Thoracic aorta (tissue), 2 donors: ENCODE data around the gene MON1B. TPM values are rescaled to one million over a fixed set of nuclear protein-coding genes. Genes with fewer than 3 reads are reported as not detected.

Source experiments
- ATAC-seq: fragments of 150-250 bp; one replicate; pipeline ENCODE4 v1.8.0; 2017; ENCODE audit warnings: low read depth; ENCODE audit not compliant: insufficient number of reproducible peaks, low FRiP score
- DNase-seq: peaks from one replicate; pipeline ENCODE4 v3.0.0-alpha.2; 2020; ENCODE audit warnings: low spot score
- H3K27ac ChIP-seq, 2 donors: fragments of 200-600 bp; sonication (generic); 1 replicate in 1 of 2; 2 replicates in 1 of 2; pipeline ENCODE4 v1.5.1; 2016; ENCODE audit warnings: mild to moderate bottlenecking in 2 of 2, moderate library complexity in 2 of 2
- H3K27me3 ChIP-seq: fragments of 200-600 bp; sonication (generic); replicated peaks from 2 replicates; pipeline ENCODE4 v1.6.0; 2016; ENCODE audit warnings: mild to moderate bottlenecking; ENCODE audit not compliant: insufficient read depth
- H3K36me3 ChIP-seq: fragments of 200-600 bp; sonication (generic); one replicate; pipeline ENCODE4 v1.5.1; 2016
- H3K4me1 ChIP-seq, 2 donors: fragments of 200-600 bp; sonication (generic); 1 replicate in 1 of 2; 2 replicates in 1 of 2; pipeline versions ENCODE4 v1.5.1 to v1.6.0; 2016; ENCODE audit warnings: low read depth in 2 of 2, mild to moderate bottlenecking in 1 of 2; ENCODE audit not compliant: control insufficient read depth in 1 of 2
- H3K4me3 ChIP-seq: fragments of 200-600 bp; sonication (generic); 2 replicates; pipeline ENCODE4 v1.5.1; 2016; ENCODE audit warnings: mild to moderate bottlenecking
- H3K9me3 ChIP-seq: fragments of 200-600 bp; sonication (generic); 2 replicates; pipeline ENCODE4 v1.5.1; 2016
- total RNA-seq, 2 donors: library from RNA; depleted of rRNA; stranded (reverse); fragments of >200 nt; gene quantifications; one replicate each; pipeline versions ENCODE4 v1.1.0 to v1.2.3, GENCODE V29; 2016
- TF ChIP-seq, protein P1 (sequence below): fragments of 200-600 bp; sonication (generic); IDR thresholded peaks from one replicate; pipeline ENCODE4 v1.5.1; 2019; ENCODE audit warnings: antibody characterized with exemption

The MON1B gene
- total RNA-seq, 2 donors from 2014 or later: 21.8 to 42.5 TPM

DNA sequence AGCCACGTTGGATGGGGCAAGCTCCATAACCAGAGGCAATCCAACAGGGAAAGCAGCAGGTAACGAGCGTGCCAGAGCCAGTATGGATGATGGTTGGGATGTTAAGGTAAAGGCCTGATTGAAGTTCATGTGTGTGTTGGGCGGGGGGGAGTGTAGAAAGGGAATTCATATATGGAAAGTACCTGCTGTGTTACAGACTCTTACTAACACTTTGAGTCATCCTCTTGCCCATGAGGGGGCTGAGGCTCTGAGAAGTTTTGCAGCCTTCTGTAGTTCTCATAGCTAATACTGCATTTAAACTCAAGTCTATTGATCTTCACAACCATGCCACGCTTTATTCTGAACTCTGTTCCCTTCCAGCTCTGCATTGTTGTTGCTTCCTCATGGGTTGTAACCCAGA is 36.8 kb downstream of the MON1B start:
- TF ChIP-seq, protein P1, sequence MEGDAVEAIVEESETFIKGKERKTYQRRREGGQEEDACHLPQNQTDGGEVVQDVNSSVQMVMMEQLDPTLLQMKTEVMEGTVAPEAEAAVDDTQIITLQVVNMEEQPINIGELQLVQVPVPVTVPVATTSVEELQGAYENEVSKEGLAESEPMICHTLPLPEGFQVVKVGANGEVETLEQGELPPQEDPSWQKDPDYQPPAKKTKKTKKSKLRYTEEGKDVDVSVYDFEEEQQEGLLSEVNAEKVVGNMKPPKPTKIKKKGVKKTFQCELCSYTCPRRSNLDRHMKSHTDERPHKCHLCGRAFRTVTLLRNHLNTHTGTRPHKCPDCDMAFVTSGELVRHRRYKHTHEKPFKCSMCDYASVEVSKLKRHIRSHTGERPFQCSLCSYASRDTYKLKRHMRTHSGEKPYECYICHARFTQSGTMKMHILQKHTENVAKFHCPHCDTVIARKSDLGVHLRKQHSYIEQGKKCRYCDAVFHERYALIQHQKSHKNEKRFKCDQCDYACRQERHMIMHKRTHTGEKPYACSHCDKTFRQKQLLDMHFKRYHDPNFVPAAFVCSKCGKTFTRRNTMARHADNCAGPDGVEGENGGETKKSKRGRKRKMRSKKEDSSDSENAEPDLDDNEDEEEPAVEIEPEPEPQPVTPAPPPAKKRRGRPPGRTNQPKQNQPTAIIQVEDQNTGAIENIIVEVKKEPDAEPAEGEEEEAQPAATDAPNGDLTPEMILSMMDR: no peak
- no peaks in the 10 kb centered on the region for H3K9me3 ChIP-seq
- H3K4me3 ChIP-seq: no peak overlapping the region
- no peaks in the 10 kb centered on the region for H3K27me3 ChIP-seq
- H3K4me1 ChIP-seq: peaks cover 0 to 4% of the 10 kb centered on the region in 2 donors
- H3K27ac ChIP-seq: no peak overlapping the region
- DNase-seq (no peak), ATAC-seq (no peak)
- no peaks in the 10 kb centered on the region for H3K36me3 ChIP-seq

DNA sequence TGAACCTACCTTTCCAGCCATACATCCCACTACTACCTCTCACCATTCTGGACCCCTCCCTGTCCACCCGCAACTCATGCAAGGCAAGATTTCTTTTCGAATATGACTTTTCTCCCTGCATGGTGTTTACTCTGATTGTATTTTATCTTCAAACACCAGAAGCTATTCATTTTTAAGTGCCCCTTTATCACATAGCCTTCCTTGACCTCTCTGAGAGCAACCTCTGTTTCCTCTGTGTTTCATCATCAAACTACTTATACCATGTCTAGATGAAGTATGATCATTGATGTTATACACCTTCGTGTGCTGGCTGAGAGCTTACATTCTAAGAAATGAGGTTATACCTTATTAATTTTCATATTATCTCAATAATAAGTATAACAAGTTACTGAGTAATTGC is 40.1 kb downstream of the MON1B start:
- H3K36me3 ChIP-seq: no peaks in the 10 kb centered on the region

DNA sequence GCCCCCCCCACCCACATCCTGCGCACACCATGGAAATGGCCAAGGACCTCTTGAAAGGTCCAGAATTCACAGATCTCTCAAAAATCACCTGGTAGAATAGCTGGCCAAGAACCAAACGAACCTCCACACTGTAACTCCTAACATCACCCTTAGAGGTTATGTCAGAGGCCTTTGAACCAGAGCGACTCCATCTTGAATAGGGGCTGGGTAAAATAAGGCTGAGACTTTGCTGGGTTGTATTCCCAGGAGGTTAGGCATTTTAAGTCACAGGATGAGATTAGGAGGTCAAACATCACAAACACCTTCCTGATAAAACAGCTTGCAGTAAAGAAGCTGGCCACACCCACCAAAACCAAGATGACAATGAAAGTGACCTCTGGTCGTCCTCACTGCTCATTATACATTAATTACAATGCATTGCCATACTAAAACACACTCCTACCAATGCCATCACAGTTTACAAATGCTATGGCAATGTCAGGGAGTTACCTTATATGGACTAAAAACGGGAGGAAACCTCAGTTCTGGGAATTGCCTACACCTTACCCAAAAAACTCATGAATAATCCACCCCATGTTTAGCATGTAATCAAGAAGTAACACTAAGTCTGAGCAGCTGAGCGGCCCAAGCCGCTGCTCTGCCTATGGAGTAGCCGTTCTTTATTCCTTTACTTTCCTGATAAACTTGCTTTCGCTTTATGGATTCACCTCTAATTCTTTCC is 43.0 kb downstream of the MON1B start:
- ATAC-seq (no peak), DNase-seq (no peak)
- H3K4me1 ChIP-seq: no peaks in the 10 kb centered on the region
- no peaks in the 10 kb centered on the region for H3K9me3 ChIP-seq
- H3K4me3 ChIP-seq: no peak overlapping the region
- H3K27me3 ChIP-seq: no peaks in the 10 kb centered on the region
- H3K27ac ChIP-seq: no peak overlapping the region
- TF ChIP-seq, protein P1: no peak
- no peaks in the 10 kb centered on the region for H3K36me3 ChIP-seq

More for the DNA sequence above, 40.1 kb downstream of the MON1B start:
- Histone ChIP-seq H3K27ac (no peak overlapping the region), H3K9me3 (no peaks in the 10 kb centered on the region), H3K27me3 (no peaks in the 10 kb centered on the region), H3K4me3 (no peak overlapping the region), H3K4me1 (no peaks in the 10 kb centered on the region)
- DNase-seq: no peak
- TF ChIP-seq, protein P1: no peak
- no peak for ATAC-seq

DNA sequence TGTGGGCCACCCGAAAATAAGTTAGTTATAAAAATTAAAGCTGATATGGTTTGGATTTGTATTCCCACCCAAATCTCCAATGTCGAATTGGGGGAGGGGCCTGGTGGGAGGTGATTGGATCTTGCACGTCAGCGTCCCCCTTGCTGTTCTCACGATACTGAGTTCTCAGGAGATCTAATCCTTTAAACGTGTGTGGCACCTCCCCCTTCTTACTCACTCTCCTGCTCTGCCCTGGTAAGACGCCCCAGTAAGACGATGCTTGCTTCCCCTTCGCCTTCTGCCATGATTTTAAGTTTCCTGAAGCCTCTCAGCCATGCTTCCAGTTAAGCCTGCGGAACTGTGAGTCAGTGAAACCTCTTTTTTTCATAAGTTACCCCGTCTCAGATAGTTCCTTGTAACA is 43.6 kb downstream of the MON1B start:
- TF ChIP-seq, protein P1: no peak
- no peaks in the 10 kb centered on the region for H3K27me3 ChIP-seq
- H3K4me1 ChIP-seq: no peaks in the 10 kb centered on the region
- no peak overlapping the region for H3K4me3 ChIP-seq
- H3K27ac ChIP-seq: no peak overlapping the region
- DNase-seq (no peak), ATAC-seq (no peak)
- no peaks in the 10 kb centered on the region for H3K36me3 ChIP-seq
- no peaks in the 10 kb centered on the region for H3K9me3 ChIP-seq

DNA sequence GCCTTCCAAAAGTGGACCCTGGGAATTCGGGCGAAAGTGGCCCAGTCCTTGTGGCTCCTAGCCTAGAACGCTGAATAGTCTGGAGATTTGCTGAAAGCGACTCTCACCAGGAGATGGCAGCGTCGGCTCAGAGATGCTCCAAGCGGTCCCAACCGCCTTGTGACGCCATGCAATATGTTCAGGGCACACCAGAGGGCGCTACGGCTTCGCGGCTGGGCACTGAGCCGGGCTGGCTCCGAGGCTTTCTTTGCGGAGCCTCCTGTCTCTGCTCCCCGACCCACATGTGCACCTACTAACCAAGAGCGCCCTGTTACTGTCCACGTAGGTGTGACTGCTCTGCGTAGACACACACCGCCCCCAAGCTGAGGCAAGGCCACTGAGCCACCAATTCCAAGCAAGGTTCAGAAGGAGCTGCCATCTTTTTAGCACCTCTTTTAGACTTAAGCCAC is 45.1 kb downstream of the MON1B start:
- ATAC-seq (peak; percentile 39), DNase-seq (peak; percentile 35)
- Histone ChIP-seq H3K36me3 (no peaks in the 10 kb centered on the region), H3K4me3 (peak overlapping the region; percentile 64), H3K27ac (no peak overlapping the region), H3K27me3 (no peaks in the 10 kb centered on the region), H3K9me3 (no peaks in the 10 kb centered on the region), H3K4me1 (no peaks in the 10 kb centered on the region)
- TF ChIP-seq, protein P1: peak; percentile 93
